H9 (cell line): Measurements from ENCODE around the gene GEMIN2. TPM values are rescaled to one million over a fixed set of nuclear protein-coding genes. Genes with fewer than 3 reads are reported as not detected.

Experiments
- DNase-seq: peaks from one replicate; pipeline ENCODE4 v3.0.0-alpha.2; 2017
- H2AFZ ChIP-seq: one replicate; pipeline ENCODE4 v1.6.1; 2013; ENCODE audit warnings: mild to moderate bottlenecking, low read length, control low read depth, moderate library complexity
- H2AK5ac ChIP-seq: 2 replicates; pipeline ENCODE4 v1.6.1; 2013; ENCODE audit warnings: low read length, control low read depth, mixed read lengths; ENCODE audit not compliant: insufficient read length
- H2BK120ac ChIP-seq: one replicate; pipeline ENCODE4 v1.6.1; 2013; ENCODE audit warnings: low read depth, mild to moderate bottlenecking, low read length, control low read depth, inconsistent platforms; ENCODE audit not compliant: poor library complexity, severe bottlenecking
- H2BK12ac ChIP-seq: 2 replicates; pipeline ENCODE4 v1.6.1; 2013; ENCODE audit warnings: low read length, control low read depth, mixed read lengths, low read depth; ENCODE audit not compliant: insufficient read length
- H2BK15ac ChIP-seq: 2 replicates; pipeline ENCODE4 v1.6.1; 2013; ENCODE audit warnings: low read depth, low read length, control low read depth
- H2BK20ac ChIP-seq: one replicate; pipeline ENCODE4 v1.6.1; 2013; ENCODE audit warnings: low read depth, mild to moderate bottlenecking, low read length, control low read depth, inconsistent platforms; ENCODE audit not compliant: poor library complexity, severe bottlenecking
- H2BK5ac ChIP-seq: 2 replicates; pipeline ENCODE4 v1.6.1; 2013; ENCODE audit warnings: low read length, control low read depth, mixed read lengths; ENCODE audit not compliant: insufficient read length
- H3K14ac ChIP-seq: 2 replicates; pipeline ENCODE4 v1.6.1; 2013; ENCODE audit warnings: low read length, control low read depth; ENCODE audit not compliant: insufficient read depth
- H3K18ac ChIP-seq: 2 replicates; pipeline ENCODE4 v1.6.1; 2013; ENCODE audit warnings: low read depth, mild to moderate bottlenecking, mixed read lengths, low read length, control low read depth; ENCODE audit not compliant: insufficient read length
- H3K23ac ChIP-seq: 2 replicates; pipeline ENCODE4 v1.6.1; 2013; ENCODE audit warnings: low read length, control low read depth, mixed read lengths, low read depth; ENCODE audit not compliant: insufficient read length
- H3K23me2 ChIP-seq: 2 replicates; pipeline ENCODE4 v1.6.1; 2013; ENCODE audit warnings: low read depth, mild to moderate bottlenecking, mixed read lengths, low read length, control low read depth; ENCODE audit not compliant: insufficient read length, poor library complexity, severe bottlenecking
- H3K27ac ChIP-seq: 2 replicates; pipeline ENCODE4 v1.5.1; 2013; ENCODE audit warnings: low read length, control low read depth, mixed read lengths, low read depth; ENCODE audit not compliant: insufficient read length
- H3K27me3 ChIP-seq: 2 replicates; pipeline ENCODE4 v1.6.1; 2013; ENCODE audit warnings: low read length, control low read depth, inconsistent platforms; ENCODE audit not compliant: insufficient read depth
- H3K4ac ChIP-seq: 2 replicates; pipeline ENCODE4 v1.6.1; 2013; ENCODE audit warnings: low read depth, mild to moderate bottlenecking, control low read depth, inconsistent platforms, low read length, moderate library complexity
- H3K4me1 ChIP-seq: 2 replicates; pipeline ENCODE4 v1.6.1; 2013; ENCODE audit warnings: low read length, control low read depth, inconsistent platforms; ENCODE audit not compliant: insufficient read depth
- H3K4me2 ChIP-seq: 2 replicates; pipeline ENCODE4 v1.6.1; 2013; ENCODE audit warnings: low read length, control low read depth, mixed read lengths; ENCODE audit not compliant: insufficient read length, insufficient read depth
- H3K56ac ChIP-seq: 2 replicates; pipeline ENCODE4 v1.6.1; 2013; ENCODE audit warnings: low read depth, mild to moderate bottlenecking, mixed read lengths, low read length, control low read depth; ENCODE audit not compliant: insufficient read length
- H3K79me1 ChIP-seq: 2 replicates; pipeline ENCODE4 v1.6.1; 2013; ENCODE audit warnings: low read depth, mild to moderate bottlenecking, moderate library complexity, low read length, control low read depth, inconsistent platforms; ENCODE audit not compliant: insufficient read depth, poor library complexity, severe bottlenecking
- H3K79me2 ChIP-seq: 2 replicates; pipeline ENCODE4 v1.6.1; 2013; ENCODE audit warnings: low read length, control low read depth, inconsistent platforms; ENCODE audit not compliant: insufficient read depth
- H3K9ac ChIP-seq: 2 replicates; pipeline ENCODE4 v1.6.1; 2013; ENCODE audit warnings: low read length, control low read depth, mixed read lengths; ENCODE audit not compliant: insufficient read length; ENCODE audit errors: extremely low read depth
- H3K9me3 ChIP-seq: one replicate; pipeline ENCODE4 v1.6.1; 2013; ENCODE audit warnings: low read depth, low read length, inconsistent platforms; ENCODE audit not compliant: control insufficient read depth
- H3T11ph ChIP-seq: one replicate; pipeline ENCODE4 v1.6.1; 2013; ENCODE audit warnings: mild to moderate bottlenecking, low read length, control low read depth, inconsistent platforms
- H4K20me1 ChIP-seq: one replicate; pipeline ENCODE4 v1.6.1; 2013; ENCODE audit not compliant: control insufficient read depth, insufficient read length, insufficient read depth
- H4K5ac ChIP-seq: 2 replicates; pipeline ENCODE4 v1.6.1; 2013; ENCODE audit warnings: low read depth, mild to moderate bottlenecking, mixed read lengths, low read length, control low read depth; ENCODE audit not compliant: insufficient read length
- H4K8ac ChIP-seq: replicated peaks from 2 replicates; pipeline ENCODE4 v1.6.1; 2013; ENCODE audit warnings: low read length, control low read depth, mixed read lengths, low read depth; ENCODE audit not compliant: insufficient read length
- H4K91ac ChIP-seq: 2 replicates; pipeline ENCODE4 v1.6.1; 2013; ENCODE audit warnings: low read depth, mild to moderate bottlenecking, moderate library complexity, mixed read lengths, low read length, control low read depth; ENCODE audit not compliant: insufficient read length
- H3K27ac Mint-ChIP-seq, 3 experiments: 2 replicates in 2 of 3; 3 replicates in 1 of 3; pipeline ENCODE4 v1.8.0; 2020 to 2021; ENCODE audit warnings: mixed read lengths in 3 of 3, mild to moderate bottlenecking in 1 of 3, moderate library complexity in 1 of 3
- H3K27me3 Mint-ChIP-seq: 2 replicates; pipeline ENCODE4 v1.8.0; 2021; ENCODE audit warnings: low read depth, mild to moderate bottlenecking, moderate library complexity, mixed read lengths
- H3K36me3 Mint-ChIP-seq, 3 experiments: 2 replicates in 2 of 3; 3 replicates in 1 of 3; pipeline ENCODE4 v1.8.0; 2020 to 2021; ENCODE audit warnings: low read depth in 3 of 3, mixed read lengths in 3 of 3; ENCODE audit not compliant: insufficient read depth in 1 of 3
- H3K4me1 Mint-ChIP-seq, 2 experiments: 2 replicates each; pipeline ENCODE4 v1.8.0; 2020; ENCODE audit warnings: mixed read lengths in 2 of 2
- H3K4me3 Mint-ChIP-seq, 2 experiments: 2 replicates in 1 of 2; 3 replicates in 1 of 2; pipeline ENCODE4 v1.8.0; 2020 to 2021; ENCODE audit warnings: mild to moderate bottlenecking in 2 of 2, mixed read lengths in 2 of 2, moderate library complexity in 1 of 2
- H3K9me3 Mint-ChIP-seq, 2 experiments: 2 replicates in 1 of 2; 3 replicates in 1 of 2; pipeline ENCODE4 v1.8.0; 2020; ENCODE audit warnings: mild to moderate bottlenecking in 2 of 2, mixed read lengths in 2 of 2, moderate library complexity in 1 of 2
- CTCF ChIP-seq: fragments of 200-600 bp; sonication (generic); conservative IDR thresholded peaks from 3 replicates; pipeline ENCODE4 v1.8.0; 2021; ENCODE audit warnings: antibody characterized with exemption, mild to moderate bottlenecking
- WGBS: extraction: QIAGEN DNeasy Blood & Tissue Kit; methylation state at CpG from one replicate; pipeline ENCODE4 v1.1.7; 2013; ENCODE audit warnings: missing lambda C conversion rate, low lambda C conversion rate, mixed read lengths; ENCODE audit not compliant: insufficient read length; ENCODE audit errors: extremely low coverage; 5-methylcytosine and 5-hydroxymethylcytosine counted together
- total RNA-seq: library from RNA; stranded (reverse); gene quantifications from 2 replicates; pipeline ENCODE4 v1.2.1, GENCODE V29; 2021

Gene GEMIN2
- total RNA-seq, 1 experiment from 2014 or later, result 36.3 TPM

- Histone ChIP-seq H3K27me3 (no peaks in the 10 kb centered on the region), H3K9ac (no peak overlapping the region), H3K4me2 (no peak overlapping the region), H2AFZ (no peak overlapping the region), H4K8ac (no peak overlapping the region), H3K9me3 (no peaks in the 10 kb centered on the region), H2BK120ac (no peak overlapping the region), H4K20me1 (no peaks in the 10 kb centered on the region), H3K14ac (no peak overlapping the region), H3K23me2 (no peaks in the 10 kb centered on the region), H2BK5ac (no peak overlapping the region), H2BK20ac (no peak overlapping the region), H4K5ac (no peak overlapping the region), H2BK15ac (no peak overlapping the region), H3K23ac (no peak overlapping the region), H3K27ac (no peak overlapping the region), H3K18ac (no peak overlapping the region), H2AK5ac (no peak overlapping the region), H3K56ac (no peak overlapping the region), H3K4ac (no peak overlapping the region), H3K79me2 (no peaks in the 10 kb centered on the region), H3K79me1 (no peaks in the 10 kb centered on the region), H3K4me1 (peaks cover 8% of the 10 kb centered on the region), H2BK12ac (no peak overlapping the region), H3T11ph (no peak overlapping the region), H4K91ac (no peak overlapping the region)
- no peaks in the 10 kb centered on the region for H3K9me3 Mint-ChIP-seq
- H3K27ac Mint-ChIP-seq, result peak overlapping the region in 1 of 3 experiments; percentile 14; a peak in 2 of 7 replicates
- peaks cover 10 to 24% (median 15%) of the 10 kb centered on the region in 3 experiments; a peak in 6 of 7 replicates for H3K36me3 Mint-ChIP-seq
- no CpG with 5 or more reads among the region's 5 CpGs for WGBS
- no peak overlapping the region for H3K4me3 Mint-ChIP-seq
- H3K4me1 Mint-ChIP-seq, result peaks cover 17 to 20% of the 10 kb centered on the region in 2 experiments
- H3K27me3 Mint-ChIP-seq, result no peaks in the 10 kb centered on the region
- no peak for TF ChIP-seq CTCF
- DNase-seq, result no peak
These were observed 71.3 kb downstream of the GEMIN2 start for GRCh38 chr14:39185256-39186049.

Other genes with a start within 250 kb of the GEMIN2 start
- 47.9 and 55.3 TPM in 2 replicates for gene SEC23A, start 11.1 kb upstream of the GEMIN2 start, total RNA-seq
- gene TRAPPC6B, start 56.0 kb downstream of the GEMIN2 start, total RNA-seq, result 22.1 and 22.4 TPM in 2 replicates
- 163 and 167 TPM in 2 replicates for gene PNN, start 60.9 kb downstream of the GEMIN2 start, total RNA-seq
- gene MIA2, start 119.6 kb downstream of the GEMIN2 start, total RNA-seq, result 15.0 and 15.3 TPM in 2 replicates